ENCODE measurements around the gene ZNF280D. TPM values are rescaled to one million over a fixed set of nuclear protein-coding genes. Genes with fewer than 3 reads are reported as not detected.

The ZNF280D gene
- total and polyA plus RNA-seq, 7 donors = 5.8 to 75.3 (median 53.6) TPM

GRCh38 chr15:56770173-56770572, 36.9 kb upstream of the ZNF280D start:
- intact Hi-C loops (cut with DNase I) = no loop called here
- Histone ChIP-seq H3K27me3 (no peaks in the 10 kb centered on the region), H3K4me3 (no peak overlapping the region), H3K36me3 (no peaks in the 10 kb centered on the region), H3K9me3 (no peaks in the 10 kb centered on the region), H3K4me1 (peaks cover 0 to 12% (median 2%) of the 10 kb centered on the region in 4 donors), H3K27ac (no peak overlapping the region)
- DNase-seq = no peak
- no peak for TF ChIP-seq POLR2A (IDR thresholded peaks at IDR 0.05)
- TF ChIP-seq POLR2AphosphoS5 (IDR thresholded peaks at IDR 0.05) = no peak
- WGBS, 2 donors = 62 to 80% methylated on average over 5 of the region's 5 CpGs

GRCh38 chr15:56767315-56767714, 34.0 kb upstream of the ZNF280D start:
- intact Hi-C loops (cut with DNase I) = no loop called here
- WGBS, 2 donors = 85 to 95% methylated on average over 1 of the region's 1 CpG

DNA sequence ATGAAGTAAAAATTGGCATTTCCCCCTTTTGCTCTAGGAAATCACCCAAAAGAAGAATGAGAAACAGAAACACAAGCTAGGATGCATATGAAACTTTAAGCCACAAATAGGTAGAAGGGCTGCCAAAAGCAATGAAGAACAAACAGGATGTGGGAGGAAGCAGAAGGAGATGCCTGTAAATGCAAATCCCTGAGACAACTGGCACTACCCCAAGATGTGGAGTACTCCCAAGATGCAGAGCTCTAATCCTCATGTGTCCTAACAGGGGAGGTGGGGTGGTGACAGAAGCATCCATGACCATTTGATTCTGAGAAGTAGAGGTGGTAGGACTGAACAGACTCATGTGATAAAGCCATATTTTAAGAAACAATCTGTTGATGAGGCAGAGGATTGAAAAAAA, 31.9 kb upstream of the ZNF280D start:
- TF ChIP-seq, protein P1, sequence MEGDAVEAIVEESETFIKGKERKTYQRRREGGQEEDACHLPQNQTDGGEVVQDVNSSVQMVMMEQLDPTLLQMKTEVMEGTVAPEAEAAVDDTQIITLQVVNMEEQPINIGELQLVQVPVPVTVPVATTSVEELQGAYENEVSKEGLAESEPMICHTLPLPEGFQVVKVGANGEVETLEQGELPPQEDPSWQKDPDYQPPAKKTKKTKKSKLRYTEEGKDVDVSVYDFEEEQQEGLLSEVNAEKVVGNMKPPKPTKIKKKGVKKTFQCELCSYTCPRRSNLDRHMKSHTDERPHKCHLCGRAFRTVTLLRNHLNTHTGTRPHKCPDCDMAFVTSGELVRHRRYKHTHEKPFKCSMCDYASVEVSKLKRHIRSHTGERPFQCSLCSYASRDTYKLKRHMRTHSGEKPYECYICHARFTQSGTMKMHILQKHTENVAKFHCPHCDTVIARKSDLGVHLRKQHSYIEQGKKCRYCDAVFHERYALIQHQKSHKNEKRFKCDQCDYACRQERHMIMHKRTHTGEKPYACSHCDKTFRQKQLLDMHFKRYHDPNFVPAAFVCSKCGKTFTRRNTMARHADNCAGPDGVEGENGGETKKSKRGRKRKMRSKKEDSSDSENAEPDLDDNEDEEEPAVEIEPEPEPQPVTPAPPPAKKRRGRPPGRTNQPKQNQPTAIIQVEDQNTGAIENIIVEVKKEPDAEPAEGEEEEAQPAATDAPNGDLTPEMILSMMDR (IDR thresholded peaks at IDR 0.05) = no peak
- no peak for TF ChIP-seq EP300 (IDR thresholded peaks at IDR 0.05)
- TF ChIP-seq POLR2AphosphoS5 (IDR thresholded peaks at IDR 0.05) = no peak
- TF ChIP-seq POLR2A (IDR thresholded peaks at IDR 0.05) = no peak
- Histone ChIP-seq H3K27ac (peak overlapping the region in 1 of 4 donors; percentile 1), H3K36me3 (no peaks in the 10 kb centered on the region), H3K4me3 (no peak overlapping the region), H3K4me1 (peaks cover 0 to 14% (median 0%) of the 10 kb centered on the region in 4 donors), H3K9me3 (no peaks in the 10 kb centered on the region), H3K27me3 (no peaks in the 10 kb centered on the region)
- DNase-seq = no peak
- intact Hi-C loops (cut with DNase I) = no loop called here

More at GRCh38 chr15:56767315-56767714, 34.0 kb upstream of the ZNF280D start:
- no peaks in the 10 kb centered on the region for H3K36me3 ChIP-seq
- no peak overlapping the region for H3K27ac ChIP-seq
- no peak for TF ChIP-seq EP300 (IDR thresholded peaks at IDR 0.05)
- TF ChIP-seq POLR2AphosphoS5 (IDR thresholded peaks at IDR 0.05) = no peak
- no peak for TF ChIP-seq POLR2A (IDR thresholded peaks at IDR 0.05)
- TF ChIP-seq, protein P1 (IDR thresholded peaks at IDR 0.05) = no peak
- H3K27me3 ChIP-seq = no peaks in the 10 kb centered on the region
- H3K4me1 ChIP-seq = peaks cover 0 to 14% (median 0%) of the 10 kb centered on the region in 4 donors
- H3K4me3 ChIP-seq = no peak overlapping the region
- H3K9me3 ChIP-seq = no peaks in the 10 kb centered on the region
- no peak for DNase-seq

- intact Hi-C loops (cut with DNase I) = no loop called here
- Histone ChIP-seq H3K4me1 (peaks cover 0 to 14% (median 0%) of the 10 kb centered on the region in 4 donors), H3K36me3 (no peaks in the 10 kb centered on the region), H3K4me3 (no peak overlapping the region), H3K27me3 (no peaks in the 10 kb centered on the region), H3K9me3 (no peaks in the 10 kb centered on the region), H3K27ac (peak overlapping the region in 3 of 4 donors; percentile 3 to 78 (median 27))
- TF ChIP-seq, protein P1 (IDR thresholded peaks at IDR 0.05) = no peak
- TF ChIP-seq EP300 (IDR thresholded peaks at IDR 0.05) (no peak), POLR2A (IDR thresholded peaks at IDR 0.05) (no peak), POLR2AphosphoS5 (IDR thresholded peaks at IDR 0.05) (no peak)
- DNase-seq = no peak
- 81 to 85% methylated on average over 1 of the region's 1 CpG for WGBS, 2 donors
Observed at GRCh38 chr15:56763141-56763895, 30.0 kb upstream of the ZNF280D start.

DNA sequence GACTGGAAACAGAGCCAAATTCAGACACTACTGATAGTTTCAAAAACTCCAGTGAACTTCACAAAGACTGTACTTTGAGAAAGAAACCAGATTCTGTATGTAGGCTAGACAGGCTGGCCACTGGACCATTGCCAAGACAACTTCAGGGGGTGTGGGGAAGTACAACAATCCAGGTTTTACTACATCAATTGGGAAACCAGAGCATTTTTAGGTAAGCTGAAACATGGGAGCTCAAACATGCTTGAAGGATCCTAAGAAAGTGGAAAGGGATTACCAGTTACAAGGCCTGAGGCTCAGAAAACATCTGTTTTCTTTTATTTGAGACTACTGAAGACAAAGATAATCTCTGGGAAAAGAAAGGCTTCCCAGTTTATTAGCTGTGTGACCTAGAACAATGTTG, 26.9 kb upstream of the ZNF280D start:
- Histone ChIP-seq H3K27ac (peak overlapping the region in 1 of 4 donors; percentile 57), H3K36me3 (no peaks in the 10 kb centered on the region), H3K9me3 (no peaks in the 10 kb centered on the region), H3K27me3 (no peaks in the 10 kb centered on the region), H3K4me3 (no peak overlapping the region), H3K4me1 (peaks cover 0 to 14% (median 0%) of the 10 kb centered on the region in 4 donors)
- intact Hi-C loops (cut with DNase I) = no loop called here
- DNase-seq = no peak
- no peak for TF ChIP-seq POLR2A (IDR thresholded peaks at IDR 0.05)
- no peak for TF ChIP-seq POLR2AphosphoS5 (IDR thresholded peaks at IDR 0.05)
- TF ChIP-seq, protein P1 (IDR thresholded peaks at IDR 0.05) = no peak
- no peak for TF ChIP-seq EP300 (IDR thresholded peaks at IDR 0.05)
